ENCODE results near the gene SIRT1. TPM values are rescaled to one million over a fixed set of nuclear protein-coding genes. Genes with fewer than 3 reads are reported as not detected.
A peak's percentile ranks its signal among the peaks of the same experiment; 100 is the strongest.

Gene SIRT1
- total RNA-seq, 1 experiment from 2014 or later: 83.8 TPM

DNA sequence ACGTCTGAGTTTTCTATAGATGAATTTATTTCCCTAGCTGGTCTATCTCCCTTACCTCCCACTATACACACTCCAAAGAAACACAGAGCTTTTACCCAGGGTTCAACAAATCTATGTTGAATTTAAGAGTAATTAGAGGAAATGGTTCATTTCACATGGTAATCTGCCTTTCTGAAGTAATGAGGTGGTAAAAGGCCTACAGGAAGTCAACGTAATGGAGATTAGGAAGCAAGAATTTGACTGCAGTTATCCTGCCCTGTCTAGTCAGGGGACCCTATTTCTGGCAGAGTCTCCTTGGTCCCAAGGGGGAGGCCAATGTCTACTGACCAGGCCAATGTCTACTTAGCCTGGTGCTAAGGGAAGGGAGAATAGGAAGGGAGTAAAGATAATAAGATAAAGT lies 21.4 kb upstream of the SIRT1 start:
- Histone ChIP-seq H2BK20ac (ENCODE audit: low read depth, low read length, poor library complexity, severe bottlenecking) (no peak overlapping the region), H3K14ac (ENCODE audit: insufficient read depth, low read length) (no peak overlapping the region), H3K9ac (ENCODE audit: extremely low read depth, insufficient read length, low read length) (no peak overlapping the region), H3K4me2 (ENCODE audit: insufficient read depth, insufficient read length, low read length) (no peak overlapping the region), H3K27me3 (ENCODE audit: insufficient read depth, low read length) (no peaks in the 10 kb centered on the region), H3K23me2 (ENCODE audit: insufficient read length, low read depth, low read length, poor library complexity, severe bottlenecking) (no peaks in the 10 kb centered on the region), H4K91ac (ENCODE audit: insufficient read length, low read depth, low read length) (no peak overlapping the region), H4K5ac (ENCODE audit: insufficient read length, low read depth, low read length) (no peak overlapping the region), H3K4ac (ENCODE audit: low read depth, low read length) (no peak overlapping the region), H3K79me2 (ENCODE audit: insufficient read depth, low read length) (no peaks in the 10 kb centered on the region), H4K20me1 (ENCODE audit: control insufficient read depth, insufficient read depth, insufficient read length) (no peaks in the 10 kb centered on the region), H3K79me1 (ENCODE audit: insufficient read depth, low read depth, low read length, poor library complexity, severe bottlenecking) (no peaks in the 10 kb centered on the region), H3K56ac (ENCODE audit: insufficient read length, low read depth, low read length) (no peak overlapping the region), H2AFZ (ENCODE audit: low read length) (no peak overlapping the region), H2BK120ac (ENCODE audit: low read depth, low read length, poor library complexity, severe bottlenecking) (no peak overlapping the region), H3K9me3 (ENCODE audit: control insufficient read depth, low read depth, low read length) (no peaks in the 10 kb centered on the region), H3K23ac (ENCODE audit: insufficient read length, low read depth, low read length) (no peak overlapping the region), H2BK5ac (ENCODE audit: insufficient read length, low read length) (no peak overlapping the region), H4K8ac (replicated peaks; ENCODE audit: insufficient read length, low read depth, low read length) (no peak overlapping the region), H2BK12ac (ENCODE audit: insufficient read length, low read depth, low read length) (no peak overlapping the region), H2BK15ac (ENCODE audit: low read depth, low read length) (no peak overlapping the region), H2AK5ac (ENCODE audit: insufficient read length, low read length) (no peak overlapping the region), H3K18ac (ENCODE audit: insufficient read length, low read depth, low read length) (no peak overlapping the region), H3T11ph (ENCODE audit: low read length) (no peak overlapping the region), H3K4me1 (ENCODE audit: insufficient read depth, low read length) (peaks cover 10% of the 10 kb centered on the region; the same call in 1 of the 2 replicates), H3K27ac (ENCODE audit: insufficient read length, low read depth, low read length) (peak overlapping the region; percentile 51)
- Mint-ChIP-seq H3K4me1 (peaks cover 35 to 38% of the 10 kb centered on the region in 2 experiments), H3K27ac (peak overlapping the region; percentile 90 to 96 (median 94)), H3K36me3 (ENCODE audit: insufficient read depth in 1 of 3, low read depth in 3 of 3) (peaks cover 0 to 10% (median 0%) of the 10 kb centered on the region in 3 experiments; a peak in 3 of 7 replicates), H3K4me3 (peak overlapping the region in 1 of 2 experiments; percentile 14; a peak in 1 of 5 replicates), H3K9me3 (no peaks in the 10 kb centered on the region; a peak in 1 of 5 replicates), H3K27me3 (ENCODE audit: low read depth) (no peaks in the 10 kb centered on the region)
- no CpG with 5 or more reads among the region's 2 CpGs for whole genome bisulfite sequencing (ENCODE audit: extremely low coverage, insufficient read length, low lambda C conversion rate)
- TF ChIP-seq, protein P1, sequence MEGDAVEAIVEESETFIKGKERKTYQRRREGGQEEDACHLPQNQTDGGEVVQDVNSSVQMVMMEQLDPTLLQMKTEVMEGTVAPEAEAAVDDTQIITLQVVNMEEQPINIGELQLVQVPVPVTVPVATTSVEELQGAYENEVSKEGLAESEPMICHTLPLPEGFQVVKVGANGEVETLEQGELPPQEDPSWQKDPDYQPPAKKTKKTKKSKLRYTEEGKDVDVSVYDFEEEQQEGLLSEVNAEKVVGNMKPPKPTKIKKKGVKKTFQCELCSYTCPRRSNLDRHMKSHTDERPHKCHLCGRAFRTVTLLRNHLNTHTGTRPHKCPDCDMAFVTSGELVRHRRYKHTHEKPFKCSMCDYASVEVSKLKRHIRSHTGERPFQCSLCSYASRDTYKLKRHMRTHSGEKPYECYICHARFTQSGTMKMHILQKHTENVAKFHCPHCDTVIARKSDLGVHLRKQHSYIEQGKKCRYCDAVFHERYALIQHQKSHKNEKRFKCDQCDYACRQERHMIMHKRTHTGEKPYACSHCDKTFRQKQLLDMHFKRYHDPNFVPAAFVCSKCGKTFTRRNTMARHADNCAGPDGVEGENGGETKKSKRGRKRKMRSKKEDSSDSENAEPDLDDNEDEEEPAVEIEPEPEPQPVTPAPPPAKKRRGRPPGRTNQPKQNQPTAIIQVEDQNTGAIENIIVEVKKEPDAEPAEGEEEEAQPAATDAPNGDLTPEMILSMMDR (conservative IDR thresholded peaks at IDR 0.05): no peak
- DNase-seq: no peak
